SIG-M5 treated with dmso at 0.1 percent for 504 hours (cell line): ENCODE results near the gene KPNA1.
A peak's percentile ranks its signal among the peaks of the same experiment; 100 is the strongest.
"Not testable (repeated sequence)": the region's sequence is repeated elsewhere in the genome, so short reads cannot be mapped to it uniquely, and the experiment has no call there.

Experiments
- DNase-seq: peaks from one replicate; lab custom pipeline; 2025; ENCODE audit not compliant: unreplicated experiment; lab: John Stamatoyannopoulos, UW

The KPNA1 gene

GRCh38 chr3:122481390-122481789, 33.3 kb downstream of the KPNA1 start:
- DNase-seq = no peak

GRCh38 chr3:122476532-122476931, 38.2 kb downstream of the KPNA1 start:
- DNase-seq = no peak

DNA sequence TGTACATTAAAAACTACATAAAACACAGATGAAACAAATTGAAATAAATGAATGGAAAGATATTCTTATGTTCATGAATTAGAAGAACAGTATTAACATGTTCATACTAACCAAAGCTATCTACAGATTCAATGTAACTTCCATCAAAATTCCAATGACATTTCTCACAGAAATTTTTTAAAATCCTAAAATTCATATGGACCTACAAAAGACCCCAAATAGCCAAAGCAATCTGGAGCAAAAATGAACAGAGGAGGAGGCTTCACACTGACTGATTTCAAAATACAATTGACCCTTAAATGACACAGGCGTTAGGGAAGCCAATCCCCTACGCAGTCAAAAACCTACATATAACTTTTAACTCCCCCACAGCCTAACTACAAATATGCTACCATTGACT, 39.4 kb downstream of the KPNA1 start:
- DNase-seq = no peak

DNA sequence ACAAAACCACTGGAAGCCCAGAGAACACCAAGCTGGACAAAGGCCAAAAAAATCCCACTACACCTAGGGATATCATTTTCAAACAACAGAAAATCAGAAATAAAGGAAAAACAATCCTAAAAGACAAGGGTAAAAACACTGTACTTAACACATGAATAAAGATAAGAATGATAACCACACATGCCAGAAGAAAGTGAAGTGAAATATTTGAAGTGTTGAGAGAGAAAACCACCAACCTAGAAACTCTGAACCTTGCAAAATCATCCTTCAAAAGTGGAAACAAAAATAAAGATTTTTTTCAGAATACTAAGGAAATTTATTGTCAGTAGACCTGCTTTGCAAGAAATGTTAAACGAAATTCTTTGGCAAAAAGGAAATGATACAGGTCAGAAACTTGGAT, 45.1 kb downstream of the KPNA1 start:
- no peak for DNase-seq

DNA sequence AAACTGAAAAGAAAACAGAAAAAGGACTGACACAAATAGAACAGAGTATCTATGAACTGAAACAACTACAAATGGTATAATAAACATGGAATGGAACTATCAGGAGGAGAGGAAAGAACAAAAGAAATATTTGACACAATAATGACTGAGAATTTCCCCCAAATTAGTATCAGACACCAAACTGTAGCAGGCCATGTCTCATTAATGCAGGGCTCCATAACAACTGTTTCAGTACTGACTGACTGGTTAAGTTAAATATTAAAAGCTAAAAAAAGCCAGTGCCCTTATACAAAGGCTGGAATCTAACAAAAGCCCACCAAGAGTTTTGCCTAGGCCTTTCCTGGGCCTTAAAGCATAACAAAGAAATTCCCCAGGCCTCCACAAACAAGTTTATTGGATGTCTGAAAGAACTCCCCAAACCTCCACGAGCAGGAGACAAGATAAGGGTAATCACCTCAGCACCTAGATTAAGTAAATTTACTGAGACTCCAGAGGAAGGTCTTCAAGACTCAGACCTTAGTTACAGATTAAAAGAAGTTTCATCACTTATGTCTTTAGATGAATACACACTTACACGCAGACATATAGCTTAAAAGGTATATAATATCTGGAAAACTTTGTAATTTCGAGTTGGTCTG, 45.7 kb downstream of the KPNA1 start:
- no peak for DNase-seq

- DNase-seq = no peak
Observed at GRCh38 chr3:122466701-122467240, 48.0 kb downstream of the KPNA1 start.

DNA sequence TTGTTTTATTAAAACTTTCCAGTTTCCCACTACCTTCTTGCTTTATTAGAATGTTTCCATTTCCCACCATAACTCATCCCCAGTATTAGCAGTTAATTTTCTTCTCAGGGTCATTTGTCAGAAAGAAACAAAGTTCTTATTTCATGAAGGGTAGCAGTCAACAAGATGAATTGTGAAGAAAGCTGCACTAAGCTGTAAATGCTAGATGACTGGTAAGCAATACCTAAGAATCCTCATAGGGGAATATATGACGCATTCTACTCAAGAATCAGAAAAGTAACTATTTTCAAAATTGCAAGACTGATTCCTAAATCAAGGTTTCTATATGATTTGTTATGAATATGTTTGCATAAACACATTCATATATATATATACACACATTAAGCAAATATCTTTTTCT, 50.1 kb downstream of the KPNA1 start:
- DNase-seq = no peak

- no peak for DNase-seq
Observed at GRCh38 chr3:122462406-122462805, 52.3 kb downstream of the KPNA1 start.

DNA sequence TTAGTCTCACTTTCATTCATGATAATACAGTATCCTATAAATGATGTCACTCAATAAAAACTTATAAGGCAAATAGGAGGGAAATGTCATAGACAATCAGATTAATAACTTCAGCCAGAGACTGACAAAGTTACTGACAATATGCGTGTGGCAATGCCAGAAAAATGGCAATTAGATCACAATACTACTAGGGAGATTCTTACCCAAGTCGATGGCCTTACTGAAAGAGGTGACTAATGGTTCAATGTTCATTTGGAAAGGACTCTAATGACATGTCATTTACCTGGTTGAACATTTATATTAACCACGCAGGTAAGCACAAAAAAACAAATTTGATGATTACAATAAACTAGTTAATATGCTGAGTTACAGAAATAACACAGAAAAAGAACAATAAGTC, 52.9 kb downstream of the KPNA1 start:
- no peak for DNase-seq

DNA sequence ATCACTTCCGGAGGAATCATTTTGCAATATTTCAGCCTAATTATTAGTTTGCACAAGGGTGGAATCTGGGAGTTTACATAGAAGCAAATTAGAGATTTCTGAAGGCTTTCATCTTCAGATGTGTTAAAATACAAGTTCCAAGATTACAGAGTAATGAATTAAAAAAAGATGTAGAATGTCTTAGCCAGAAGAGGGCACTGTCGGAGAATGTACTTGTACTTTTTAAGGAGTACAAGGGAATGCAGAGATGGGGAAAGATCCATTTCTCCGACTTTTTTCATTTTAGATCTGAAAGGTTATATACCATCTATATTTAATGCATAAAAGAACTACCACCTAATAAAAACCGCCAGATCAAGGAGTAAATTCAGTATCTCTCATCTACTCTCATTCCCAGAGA, 55.7 kb downstream of the KPNA1 start:
- DNase-seq = peak; percentile 43

DNA sequence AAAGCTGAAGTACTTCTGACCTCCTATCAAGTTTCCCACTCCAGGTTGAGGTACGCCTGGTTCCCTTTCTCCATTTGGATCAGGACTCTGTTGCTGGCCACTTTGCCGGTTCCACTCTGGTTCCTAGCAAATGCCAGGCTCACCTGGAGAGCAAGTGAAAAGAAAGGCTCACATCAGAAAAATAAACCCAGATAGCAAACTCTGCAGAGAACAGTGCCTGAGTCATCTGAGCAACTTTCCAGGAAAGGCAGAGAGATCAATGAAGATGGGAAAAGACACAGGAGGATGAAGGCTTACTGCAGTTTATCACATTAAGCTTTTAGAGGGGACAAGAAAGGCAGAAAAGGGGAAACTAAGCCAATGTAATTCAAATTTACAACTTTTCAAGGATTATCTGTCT, 57.0 kb downstream of the KPNA1 start:
- DNase-seq = no peak

GRCh38 chr3:122456074-122456473, 58.7 kb downstream of the KPNA1 start:
- no peak for DNase-seq

DNA sequence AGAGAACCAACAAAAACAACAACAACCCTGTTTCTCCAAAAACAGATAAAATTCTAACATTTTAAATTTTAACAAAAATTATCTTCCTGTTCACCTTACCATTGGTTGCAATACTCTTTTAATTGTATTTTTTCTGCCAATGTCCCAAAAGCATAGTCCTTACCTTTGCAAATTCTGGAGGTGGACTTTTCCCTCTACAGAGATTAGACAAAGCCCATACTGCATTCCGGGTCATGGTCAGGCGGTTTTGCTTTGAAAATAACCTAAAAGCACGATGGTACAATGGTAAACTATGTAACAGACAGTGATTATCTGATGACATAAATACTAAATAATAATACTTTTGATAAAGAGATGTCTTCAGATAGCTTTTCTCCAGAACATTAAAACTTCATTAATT, 63.4 kb downstream of the KPNA1 start:
- no peak for DNase-seq

DNA sequence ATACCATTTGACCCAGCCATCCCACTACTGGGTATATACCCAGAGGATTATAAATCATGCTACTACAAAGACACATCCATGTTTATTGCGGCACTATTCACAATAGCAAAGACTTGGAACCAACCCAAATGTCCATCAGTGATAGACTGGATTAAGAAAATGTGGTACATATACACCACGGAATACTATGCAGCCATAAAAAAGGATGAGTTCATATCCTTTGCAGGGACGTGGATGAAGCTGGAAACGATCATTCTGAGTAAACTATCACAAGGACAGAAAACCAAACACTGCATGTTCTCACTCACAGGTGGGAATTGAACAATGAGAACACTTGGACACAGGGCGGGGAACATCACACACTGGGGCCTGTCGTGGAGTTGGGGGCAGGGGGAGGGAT, 66.5 kb downstream of the KPNA1 start:
- not testable (repeated sequence) for DNase-seq

GRCh38 chr3:122444491-122444887, 70.2 kb downstream of the KPNA1 start:
- not testable (repeated sequence) for DNase-seq

DNA sequence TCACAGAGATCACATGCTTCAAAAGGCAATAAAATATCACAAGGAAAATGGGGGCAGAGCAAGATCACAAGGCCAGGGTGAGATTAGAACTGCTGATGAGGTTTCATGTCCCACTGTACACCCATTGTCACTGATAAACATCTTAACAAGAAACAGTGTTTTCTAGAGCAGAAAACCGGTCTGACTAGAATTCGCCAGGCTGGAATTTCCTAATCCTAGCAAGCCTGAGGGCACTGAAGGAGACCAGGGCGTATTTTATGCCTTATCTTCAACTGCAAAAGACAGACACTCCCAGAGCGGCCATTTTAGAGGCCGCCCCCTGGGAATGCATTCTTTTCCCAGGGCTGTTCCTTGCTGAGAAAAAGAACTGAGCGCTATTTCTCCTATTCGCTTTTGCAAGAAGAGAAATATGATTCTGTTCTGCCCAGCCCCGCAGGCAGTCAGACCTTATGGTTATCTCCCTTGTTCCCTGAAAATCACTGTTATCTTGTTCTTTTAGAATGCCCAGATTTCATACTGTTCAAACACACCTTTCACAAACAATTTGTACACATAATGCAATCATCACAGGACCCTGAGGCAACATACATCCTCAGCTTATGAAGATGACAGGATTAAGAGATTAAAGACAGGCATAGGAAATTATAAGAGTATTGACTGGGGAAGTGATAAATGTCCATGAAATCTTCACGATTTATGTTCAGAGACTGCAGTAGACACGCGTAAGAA, 70.8 kb downstream of the KPNA1 start:
- peak; percentile 40 for DNase-seq

- DNase-seq = no peak
Observed at GRCh38 chr3:122443090-122443489, 71.6 kb downstream of the KPNA1 start.

DNA sequence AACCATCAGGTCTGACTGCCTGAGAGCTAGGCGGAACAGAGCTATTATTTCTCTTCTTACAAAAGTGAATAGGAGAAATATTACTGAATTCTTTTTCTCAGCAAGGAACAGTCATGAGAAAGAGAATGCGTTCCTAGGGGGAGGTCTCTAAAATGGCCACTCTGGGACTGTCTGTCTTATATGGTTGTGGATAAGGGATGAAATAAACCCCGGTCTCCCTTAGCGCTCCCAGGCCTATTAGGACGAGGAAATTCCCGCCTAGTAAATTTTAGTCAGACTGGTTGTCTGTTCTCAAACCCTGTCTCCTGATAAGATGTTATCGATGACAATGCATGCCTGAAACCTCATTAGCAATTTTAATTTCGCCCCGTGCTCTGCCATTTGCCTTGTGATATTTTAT, 78.8 kb downstream of the KPNA1 start:
- DNase-seq = no peak

- DNase-seq = no peak
Observed at GRCh38 chr3:122430371-122430770, 84.4 kb downstream of the KPNA1 start.

DNA sequence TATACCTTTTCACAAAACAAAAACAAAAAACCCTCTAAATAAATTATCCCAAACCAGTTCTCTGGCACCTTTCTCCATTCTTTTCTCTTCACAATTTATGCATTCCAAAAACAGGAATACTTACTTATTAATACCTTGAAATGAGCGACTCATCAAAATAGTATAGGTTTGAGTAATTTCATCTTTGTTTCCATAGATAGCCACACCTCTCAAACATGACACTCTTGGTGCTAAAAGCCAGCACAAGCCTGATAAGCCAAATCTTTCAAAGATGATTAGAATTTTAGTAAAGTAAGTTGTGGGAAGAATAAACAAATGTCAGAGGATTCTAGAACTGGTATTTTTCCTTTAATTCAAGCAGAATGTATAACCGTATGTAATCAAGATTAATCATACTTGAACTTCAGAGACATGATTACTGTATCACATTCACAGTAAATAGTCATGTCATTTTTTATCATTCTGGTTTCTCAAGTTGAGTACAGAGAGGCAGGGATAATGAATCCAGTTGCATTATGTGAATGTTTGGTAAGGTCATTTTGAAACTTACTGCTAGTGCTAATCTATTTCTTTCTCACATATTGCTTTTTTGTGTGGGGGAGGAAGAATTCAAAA, 86.8 kb downstream of the KPNA1 start:
- DNase-seq = no peak

DNA sequence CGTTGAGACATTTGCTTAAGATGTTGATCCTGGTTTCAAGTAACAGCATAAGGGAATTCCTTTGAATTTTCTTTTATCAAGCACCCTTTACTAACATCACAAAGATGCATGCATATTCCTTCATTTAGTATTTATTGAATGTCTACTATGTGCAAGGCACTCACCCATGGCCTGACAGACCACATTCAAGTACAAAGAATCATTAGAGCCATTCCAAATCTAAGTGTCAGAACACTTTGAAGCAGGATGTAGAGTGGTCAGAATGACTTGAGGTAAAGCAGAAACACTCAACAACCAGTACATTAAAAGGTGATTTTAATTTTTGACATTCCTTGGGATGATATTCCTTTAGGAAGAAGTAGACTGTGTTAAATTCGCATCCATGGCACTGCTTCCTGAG, 92.9 kb downstream of the KPNA1 start:
- DNase-seq = no peak

DNA sequence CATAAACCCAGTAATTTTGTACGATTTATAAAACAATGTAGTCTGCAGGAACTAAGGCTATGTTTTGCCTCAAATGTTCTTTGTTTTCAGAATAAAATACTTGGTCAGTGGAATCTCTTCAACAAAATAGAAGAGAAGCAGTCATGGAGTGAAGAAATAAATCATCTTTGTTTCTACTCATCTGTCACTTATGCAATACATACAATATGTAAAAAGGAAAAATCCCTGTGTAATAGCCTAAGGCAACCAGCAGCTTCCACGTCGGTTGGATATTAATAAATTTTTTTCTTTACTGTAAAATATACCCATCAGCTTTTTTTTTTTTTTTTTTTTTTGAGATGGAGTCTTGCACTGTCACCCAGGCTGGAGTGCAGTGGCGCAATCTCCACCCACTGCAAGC, 93.6 kb downstream of the KPNA1 start:
- no peak for DNase-seq
